A673 (cell line): ENCODE measurements around the gene LIMK1.

Experiments used
- EZH2 ChIP-seq: fragments of 200-600 bp; sonication (generic); IDR thresholded peaks from 2 replicates; pipeline ENCODE4 v1.6.1; 2017; ENCODE audit warnings: borderline replicate concordance, low read depth, mild to moderate bottlenecking, mixed read lengths, antibody characterized with exemption, low read length; ENCODE audit not compliant: poor library complexity, severe bottlenecking
- TF ChIP-seq, protein P1 (sequence below): fragments of 300-800, 200-600 bp; sonication (generic); conservative IDR thresholded peaks from 2 replicates; pipeline ENCODE4 v1.5.1; 2017; ENCODE audit warnings: low read depth, mild to moderate bottlenecking, antibody characterized with exemption, low read length, moderate library complexity, mixed read lengths

DNA sequence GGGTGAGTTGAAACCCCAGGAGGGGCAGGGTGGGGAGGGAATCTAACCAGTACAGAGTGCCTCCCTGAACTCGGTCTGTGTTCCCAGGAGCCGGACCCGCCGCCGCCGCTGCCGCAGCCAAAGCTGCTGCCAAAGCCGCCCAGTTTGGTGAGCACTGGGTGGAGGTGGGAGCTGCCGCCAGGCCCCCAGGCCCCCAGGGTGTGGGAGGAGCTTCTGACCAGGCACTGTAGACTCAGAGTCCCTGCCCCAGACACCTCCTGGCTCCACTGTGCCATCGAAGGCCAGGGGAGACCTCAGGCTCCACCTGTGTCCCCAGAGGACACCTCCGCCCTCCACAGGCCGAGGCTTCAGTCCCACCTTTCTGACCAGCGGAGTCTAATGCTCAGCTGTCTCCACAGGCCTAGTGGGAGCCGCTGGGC, 20.4 kb upstream of the LIMK1 start:
- no peak for TF ChIP-seq EZH2
- TF ChIP-seq, protein P1, sequence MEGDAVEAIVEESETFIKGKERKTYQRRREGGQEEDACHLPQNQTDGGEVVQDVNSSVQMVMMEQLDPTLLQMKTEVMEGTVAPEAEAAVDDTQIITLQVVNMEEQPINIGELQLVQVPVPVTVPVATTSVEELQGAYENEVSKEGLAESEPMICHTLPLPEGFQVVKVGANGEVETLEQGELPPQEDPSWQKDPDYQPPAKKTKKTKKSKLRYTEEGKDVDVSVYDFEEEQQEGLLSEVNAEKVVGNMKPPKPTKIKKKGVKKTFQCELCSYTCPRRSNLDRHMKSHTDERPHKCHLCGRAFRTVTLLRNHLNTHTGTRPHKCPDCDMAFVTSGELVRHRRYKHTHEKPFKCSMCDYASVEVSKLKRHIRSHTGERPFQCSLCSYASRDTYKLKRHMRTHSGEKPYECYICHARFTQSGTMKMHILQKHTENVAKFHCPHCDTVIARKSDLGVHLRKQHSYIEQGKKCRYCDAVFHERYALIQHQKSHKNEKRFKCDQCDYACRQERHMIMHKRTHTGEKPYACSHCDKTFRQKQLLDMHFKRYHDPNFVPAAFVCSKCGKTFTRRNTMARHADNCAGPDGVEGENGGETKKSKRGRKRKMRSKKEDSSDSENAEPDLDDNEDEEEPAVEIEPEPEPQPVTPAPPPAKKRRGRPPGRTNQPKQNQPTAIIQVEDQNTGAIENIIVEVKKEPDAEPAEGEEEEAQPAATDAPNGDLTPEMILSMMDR = no peak
